ENCODE results near the gene PLCB3.
A peak's percentile ranks its signal among the peaks of the same experiment; 100 is the strongest.

Gene PLCB3

GRCh38 chr11:64223001-64223651 lies 28.2 kb upstream of the PLCB3 start:
- Histone ChIP-seq H3K36me3 (ENCODE audit: control insufficient read depth, insufficient read depth, low read length) (peaks cover 40% of the 10 kb centered on the region), H3K9ac (ENCODE audit: low read length) (no peak overlapping the region), H3K4me3 (ENCODE audit: low read depth, low read length) (no peak overlapping the region)

GRCh38 chr11:64224151-64224890 lies 27.0 kb upstream of the PLCB3 start:
- Histone ChIP-seq H3K9ac (ENCODE audit: low read length) (peak overlapping the region; percentile 11), H3K9me3 (ENCODE audit: control insufficient read depth, insufficient read depth, low read depth, low read length) (no peaks in the 10 kb centered on the region), H3K36me3 (ENCODE audit: control insufficient read depth, insufficient read depth, low read length) (peaks cover 37% of the 10 kb centered on the region), H3K4me3 (ENCODE audit: low read depth, low read length) (0 out of 2 replicates have a peak overlapping the region, but pooled peaks have one; percentile 17), H3K4me1 (ENCODE audit: control insufficient read depth, insufficient read depth, low read length) (peaks cover 13% of the 10 kb centered on the region), H3K27me3 (ENCODE audit: control insufficient read depth, insufficient read depth, low read length) (no peaks in the 10 kb centered on the region), H3K27ac (ENCODE audit: low read depth, low read length) (no peak overlapping the region)

More at GRCh38 chr11:64223001-64223651, 28.2 kb upstream of the PLCB3 start:
- H3K4me1 ChIP-seq (ENCODE audit: control insufficient read depth, insufficient read depth, low read length), result peaks cover 13% of the 10 kb centered on the region
- H3K27me3 ChIP-seq (ENCODE audit: control insufficient read depth, insufficient read depth, low read length), result no peaks in the 10 kb centered on the region
- H3K9me3 ChIP-seq (ENCODE audit: control insufficient read depth, insufficient read depth, low read depth, low read length), result no peaks in the 10 kb centered on the region
- H3K27ac ChIP-seq (ENCODE audit: low read depth, low read length), result no peak overlapping the region

- no peak overlapping the region for H3K27ac ChIP-seq (ENCODE audit: low read depth, low read length)
- H3K27me3 ChIP-seq (ENCODE audit: control insufficient read depth, insufficient read depth, low read length), result no peaks in the 10 kb centered on the region
- H3K36me3 ChIP-seq (ENCODE audit: control insufficient read depth, insufficient read depth, low read length), result peaks cover 30% of the 10 kb centered on the region
- peaks cover 19% of the 10 kb centered on the region for H3K4me1 ChIP-seq (ENCODE audit: control insufficient read depth, insufficient read depth, low read length)
- H3K4me3 ChIP-seq (ENCODE audit: low read depth, low read length), result peak overlapping the region; percentile 92
- H3K9ac ChIP-seq (ENCODE audit: low read length), result peak overlapping the region; percentile 83
- H3K9me3 ChIP-seq (ENCODE audit: control insufficient read depth, insufficient read depth, low read depth, low read length), result no peaks in the 10 kb centered on the region
These were observed 26.3 kb upstream of the PLCB3 start for GRCh38 chr11:64224891-64225607.

- Histone ChIP-seq H3K4me1 (ENCODE audit: control insufficient read depth, insufficient read depth, low read length) (peaks cover 19% of the 10 kb centered on the region), H3K27ac (ENCODE audit: low read depth, low read length) (peak within 1 kb of the TSS; percentile 59; the same call in 1 of the 2 replicates), H3K9me3 (ENCODE audit: control insufficient read depth, insufficient read depth, low read depth, low read length) (no peaks in the 10 kb centered on the region), H3K4me3 (ENCODE audit: low read depth, low read length) (peak within 1 kb of the TSS; percentile 92), H3K27me3 (ENCODE audit: control insufficient read depth, insufficient read depth, low read length) (no peaks in the 10 kb centered on the region), H3K9ac (ENCODE audit: low read length) (peak within 1 kb of the TSS; percentile 83), H3K36me3 (ENCODE audit: control insufficient read depth, insufficient read depth, low read length) (peaks cover 22% of the 10 kb centered on the region)
These were observed 25.5 kb upstream of the PLCB3 start, which contains the start of the genes NUDT22 and TRPT1 for GRCh38 chr11:64225608-64226506. TSS of gene NUDT22 (plus strand) at chr11:64226274. CDS start at chr11:64226653, 379 bp downstream. TSS of gene TRPT1 (minus strand) at chr11:64226186. CDS start at chr11:64225860, 326 bp downstream.

- peak overlapping the region; percentile 92 for H3K4me3 ChIP-seq (ENCODE audit: low read depth, low read length)
- H3K36me3 ChIP-seq (ENCODE audit: control insufficient read depth, insufficient read depth, low read length), result peaks cover 19% of the 10 kb centered on the region
- peaks cover 19% of the 10 kb centered on the region for H3K4me1 ChIP-seq (ENCODE audit: control insufficient read depth, insufficient read depth, low read length)
- H3K27me3 ChIP-seq (ENCODE audit: control insufficient read depth, insufficient read depth, low read length), result no peaks in the 10 kb centered on the region
- peak overlapping the region; percentile 57 for H3K9ac ChIP-seq (ENCODE audit: low read length)
- H3K9me3 ChIP-seq (ENCODE audit: control insufficient read depth, insufficient read depth, low read depth, low read length), result no peaks in the 10 kb centered on the region
- peak overlapping the region; percentile 23; the same call in 1 of the 2 replicates for H3K27ac ChIP-seq (ENCODE audit: low read depth, low read length)
These were observed 24.8 kb upstream of the PLCB3 start for GRCh38 chr11:64226507-64227051.

GRCh38 chr11:64227405-64227956 lies 23.8 kb upstream of the PLCB3 start:
- Histone ChIP-seq H3K9me3 (ENCODE audit: control insufficient read depth, insufficient read depth, low read depth, low read length) (no peaks in the 10 kb centered on the region), H3K27me3 (ENCODE audit: control insufficient read depth, insufficient read depth, low read length) (0 out of 2 replicates have a peak, but pooled peaks cover under 1% of the 10 kb centered on the region), H3K27ac (ENCODE audit: low read depth, low read length) (no peak overlapping the region), H3K9ac (ENCODE audit: low read length) (no peak overlapping the region), H3K4me1 (ENCODE audit: control insufficient read depth, insufficient read depth, low read length) (peaks cover 19% of the 10 kb centered on the region), H3K36me3 (ENCODE audit: control insufficient read depth, insufficient read depth, low read length) (peaks cover 19% of the 10 kb centered on the region), H3K4me3 (ENCODE audit: low read depth, low read length) (peak overlapping the region; percentile 92; the same call in 1 of the 2 replicates)

GRCh38 chr11:64229090-64229743 lies 22.1 kb upstream of the PLCB3 start:
- Histone ChIP-seq H3K27ac (ENCODE audit: low read depth, low read length) (no peak overlapping the region), H3K27me3 (ENCODE audit: control insufficient read depth, insufficient read depth, low read length) (peaks cover 3% of the 10 kb centered on the region; the same call in 1 of the 2 replicates), H3K4me3 (ENCODE audit: low read depth, low read length) (peak overlapping the region; percentile 91), H3K9ac (ENCODE audit: low read length) (peak overlapping the region; percentile 45), H3K4me1 (ENCODE audit: control insufficient read depth, insufficient read depth, low read length) (peaks cover 24% of the 10 kb centered on the region), H3K36me3 (ENCODE audit: control insufficient read depth, insufficient read depth, low read length) (peaks cover 4% of the 10 kb centered on the region), H3K9me3 (ENCODE audit: control insufficient read depth, insufficient read depth, low read depth, low read length) (no peaks in the 10 kb centered on the region)

GRCh38 chr11:64229744-64230170 lies 21.6 kb upstream of the PLCB3 start:
- Histone ChIP-seq H3K27me3 (ENCODE audit: control insufficient read depth, insufficient read depth, low read length) (peaks cover 3% of the 10 kb centered on the region; the same call in 1 of the 2 replicates), H3K4me1 (ENCODE audit: control insufficient read depth, insufficient read depth, low read length) (peaks cover 24% of the 10 kb centered on the region), H3K36me3 (ENCODE audit: control insufficient read depth, insufficient read depth, low read length) (no peaks in the 10 kb centered on the region)

GRCh38 chr11:64230171-64230984 lies 21.0 kb upstream of the PLCB3 start, which contains the start of gene DNAJC4:
TSS of gene DNAJC4 (plus strand) at chr11:64230548. CDS start at chr11:64230855, 307 bp downstream.
- peaks cover 21% of the 10 kb centered on the region for H3K4me1 ChIP-seq (ENCODE audit: control insufficient read depth, insufficient read depth, low read length)
- peak within 1 kb of the TSS; percentile 91 for H3K4me3 ChIP-seq (ENCODE audit: low read depth, low read length)
- H3K27ac ChIP-seq (ENCODE audit: low read depth, low read length), result peak within 1 kb of the TSS; percentile 35; the same call in 1 of the 2 replicates
- H3K27me3 ChIP-seq (ENCODE audit: control insufficient read depth, insufficient read depth, low read length), result peaks cover 3% of the 10 kb centered on the region; the same call in 1 of the 2 replicates
- no peaks in the 10 kb centered on the region for H3K36me3 ChIP-seq (ENCODE audit: control insufficient read depth, insufficient read depth, low read length)
- H3K9me3 ChIP-seq (ENCODE audit: control insufficient read depth, insufficient read depth, low read depth, low read length), result no peaks in the 10 kb centered on the region
- H3K9ac ChIP-seq (ENCODE audit: low read length), result peak within 1 kb of the TSS; percentile 74

More at GRCh38 chr11:64229744-64230170, 21.6 kb upstream of the PLCB3 start:
- Histone ChIP-seq H3K9ac (ENCODE audit: low read length) (peak overlapping the region; percentile 45), H3K27ac (ENCODE audit: low read depth, low read length) (no peak overlapping the region), H3K9me3 (ENCODE audit: control insufficient read depth, insufficient read depth, low read depth, low read length) (no peaks in the 10 kb centered on the region), H3K4me3 (ENCODE audit: low read depth, low read length) (peak overlapping the region; percentile 91)
